ENCODE data around the gene SOCS6.
"Not testable (repeated sequence)": the region's sequence is repeated elsewhere in the genome, so short reads cannot be mapped to it uniquely, and the experiment has no call there.

The SOCS6 gene

DNA sequence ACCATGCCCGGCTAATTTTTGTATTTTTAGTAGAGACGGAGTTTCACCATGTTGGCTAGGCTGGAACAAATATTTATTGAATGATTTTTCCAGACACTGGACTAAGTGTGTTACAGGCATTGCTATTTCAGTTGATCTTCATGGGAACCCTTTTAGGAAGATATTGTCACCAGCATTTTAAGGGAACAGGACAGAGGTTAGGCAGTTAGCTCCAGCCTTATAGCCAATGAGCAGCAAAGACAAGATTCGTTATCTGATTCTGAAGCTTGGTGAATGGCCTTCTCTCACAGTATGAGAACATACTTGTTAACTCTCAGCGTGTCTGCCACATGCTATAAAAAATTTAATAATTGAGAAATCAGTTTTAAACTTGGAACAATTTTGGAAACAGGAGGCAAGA is 73.4 kb downstream of the SOCS6 start:
- DNase-seq, result no peak

DNA sequence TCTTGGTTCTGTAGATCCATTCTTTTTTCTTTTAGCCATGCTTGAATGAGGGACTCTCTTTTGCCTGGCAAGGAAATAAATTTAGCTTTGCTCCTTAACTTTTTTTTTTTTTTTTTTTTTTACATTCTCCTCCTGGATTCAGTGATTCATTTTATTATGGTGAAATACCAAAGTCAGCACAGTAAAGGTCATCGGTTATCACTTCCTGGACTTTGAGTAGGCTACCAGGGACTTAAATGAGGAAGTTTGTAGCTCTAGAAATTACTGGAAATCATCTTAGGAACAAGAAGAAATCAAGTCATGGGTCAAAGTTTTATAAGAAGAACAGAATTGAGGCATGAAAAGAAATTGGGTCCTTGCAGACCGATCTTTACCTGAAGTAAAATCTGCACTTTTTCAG is 75.0 kb downstream of the SOCS6 start:
- DNase-seq, result peak; percentile 41

DNA sequence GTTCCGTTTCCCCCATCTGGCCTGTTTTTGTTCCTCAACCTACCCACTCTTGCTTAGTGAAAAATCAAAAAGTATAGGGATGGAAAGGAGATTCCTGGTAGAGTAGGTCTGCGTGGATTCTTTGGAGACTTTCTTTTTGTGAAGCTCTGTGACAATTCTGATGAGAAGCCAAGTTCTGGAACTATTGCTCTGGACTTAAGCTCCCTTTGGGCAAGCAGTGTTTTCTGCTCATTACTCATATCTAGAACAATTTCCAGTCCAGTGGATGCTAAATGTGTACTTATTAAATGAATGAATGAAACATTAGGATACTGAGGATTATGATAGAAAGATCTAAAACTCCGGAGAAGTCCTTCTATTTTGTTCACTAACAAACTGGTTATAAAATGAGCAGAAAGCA is 76.5 kb downstream of the SOCS6 start:
- DNase-seq, result no peak

DNA sequence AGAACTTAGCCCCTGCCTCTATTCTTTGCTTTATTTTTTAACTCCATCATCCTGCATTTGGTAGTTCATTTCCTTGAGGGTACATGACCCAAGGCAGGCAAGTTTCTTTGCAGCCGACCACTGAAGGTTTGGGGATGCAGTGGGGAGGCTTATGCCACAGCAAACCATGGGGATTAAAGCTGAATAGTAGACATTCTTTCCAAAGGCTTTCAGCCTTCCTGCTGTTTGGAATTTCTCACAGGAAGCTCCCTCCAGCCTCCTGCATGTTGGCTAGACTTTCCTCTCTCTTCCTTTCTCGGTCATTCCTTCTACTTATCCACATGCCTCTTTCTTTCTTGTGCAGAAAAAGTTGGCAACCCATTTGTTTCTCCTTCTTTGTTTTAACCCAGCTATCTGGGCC is 77.3 kb downstream of the SOCS6 start:
- DNase-seq, result peak; percentile 74

DNA sequence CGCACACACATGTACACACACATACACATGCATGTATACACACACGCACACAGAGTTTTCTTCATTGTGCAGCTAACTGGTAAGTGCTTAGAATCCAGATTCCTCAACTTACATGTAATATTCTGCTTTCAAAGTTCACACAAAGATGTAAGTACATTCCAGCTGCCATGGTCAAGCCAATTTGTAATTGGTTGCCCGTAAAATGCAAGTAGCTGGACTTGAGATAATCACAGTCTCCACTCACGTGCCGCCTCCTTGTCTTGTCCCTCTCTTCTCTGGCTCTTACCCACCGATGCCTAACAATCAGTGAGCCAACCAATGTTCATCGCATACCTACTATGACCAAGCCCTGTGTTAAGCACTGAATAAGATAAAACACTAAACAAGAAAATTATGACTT is 77.8 kb downstream of the SOCS6 start:
- no peak for DNase-seq

DNA sequence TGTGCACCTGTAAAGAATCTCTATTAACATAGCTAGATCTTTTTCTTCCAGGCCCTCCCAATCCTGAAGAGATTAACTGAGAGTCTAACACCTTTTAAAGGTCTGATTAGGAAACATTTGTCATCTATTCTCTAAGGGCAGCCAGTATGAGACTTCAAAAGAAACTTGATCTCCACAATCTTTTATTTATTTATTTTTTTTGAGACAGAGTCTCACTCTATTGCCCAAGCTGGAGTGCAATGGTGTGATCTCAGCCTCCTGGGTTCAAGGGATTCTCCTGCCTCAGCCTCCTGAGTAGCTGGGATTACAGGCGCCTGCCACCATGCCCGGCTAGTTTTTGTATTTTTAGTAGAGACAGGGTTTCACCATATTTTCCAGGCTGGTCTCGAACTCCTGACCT is 78.5 kb downstream of the SOCS6 start:
- not testable (repeated sequence) for DNase-seq

DNA sequence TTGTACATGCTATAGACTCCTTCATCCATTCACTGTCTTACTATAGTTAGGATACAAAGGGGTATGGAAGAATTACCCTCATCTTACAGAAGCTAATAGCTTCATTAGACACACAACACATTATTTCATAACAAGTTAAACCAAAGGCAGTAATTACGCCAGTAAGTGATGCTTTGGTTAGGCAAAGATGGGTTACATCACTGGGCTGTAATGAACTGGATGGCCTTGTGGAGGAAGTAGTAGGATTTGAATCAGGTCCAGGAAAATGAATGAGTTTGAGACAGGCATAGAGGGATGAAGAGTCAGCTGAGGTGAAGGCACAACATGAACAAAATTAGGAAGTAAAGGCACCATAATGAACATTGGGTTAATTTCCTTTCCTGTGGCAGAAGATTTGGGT is 80.1 kb downstream of the SOCS6 start:
- DNase-seq, result no peak

DNA sequence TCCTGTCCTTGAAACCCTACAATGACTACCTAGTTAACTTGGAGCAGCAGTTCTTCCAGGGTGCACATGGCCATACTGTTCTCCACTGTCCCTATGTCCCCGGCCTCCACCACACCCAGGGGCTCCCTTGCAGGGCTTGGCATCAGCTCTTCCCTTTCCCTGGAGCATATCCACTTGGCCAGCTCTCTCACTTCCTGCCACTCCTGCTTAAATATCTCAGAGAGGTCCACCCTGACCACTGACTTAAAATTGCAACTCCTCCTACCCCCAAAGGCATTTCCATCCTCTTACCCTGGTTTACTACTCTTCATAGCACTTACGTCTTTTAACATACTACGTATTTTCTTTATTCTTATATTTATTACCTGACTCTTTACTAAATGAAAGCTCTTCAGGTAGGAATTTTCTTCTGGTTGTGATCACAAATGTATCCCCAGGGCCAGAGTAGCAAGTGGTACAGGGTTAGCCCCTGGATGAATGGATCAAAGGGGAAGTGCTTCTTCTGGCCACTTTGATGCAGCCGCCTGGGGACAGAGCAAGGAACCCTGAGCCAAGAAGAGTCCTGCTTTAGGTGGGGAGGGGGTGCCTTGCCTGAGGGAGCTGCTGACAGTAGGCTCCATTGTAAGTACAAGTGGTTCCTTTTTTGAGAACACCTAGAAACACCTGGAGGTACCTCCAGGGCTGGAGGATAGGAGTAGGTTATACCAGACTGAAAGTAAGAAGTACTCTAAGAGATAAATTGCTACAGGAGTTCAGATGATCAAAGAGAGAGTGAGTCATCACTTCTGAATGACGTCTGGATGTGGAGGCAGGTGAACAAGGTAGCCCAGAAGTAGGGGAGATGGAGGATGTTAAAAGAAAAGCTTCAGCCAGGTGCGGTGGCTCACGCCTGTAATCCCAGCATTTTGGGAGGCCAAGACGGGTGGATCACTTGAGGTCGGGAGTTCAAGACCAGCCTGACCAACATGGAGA is 82.2 kb downstream of the SOCS6 start:
- no peak for DNase-seq

DNA sequence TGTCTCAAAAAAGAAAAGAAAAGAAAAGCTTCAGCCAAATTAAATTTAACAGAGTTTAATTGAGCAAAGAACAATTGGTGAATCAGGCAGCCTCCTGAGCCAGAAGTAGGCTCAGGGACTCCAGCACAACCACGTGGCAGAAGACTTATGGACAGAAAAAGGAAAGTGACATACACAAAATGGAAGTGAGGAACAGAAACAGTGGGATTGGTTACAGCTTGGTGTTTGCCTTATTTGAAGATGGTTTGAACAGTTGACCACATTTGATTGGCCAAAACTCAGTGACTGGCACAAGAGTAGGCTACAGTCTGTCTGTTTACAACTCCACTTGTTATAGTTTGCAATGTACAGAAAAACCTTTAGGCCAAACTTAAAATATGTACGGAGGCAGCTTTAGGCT is 83.1 kb downstream of the SOCS6 start:
- no peak for DNase-seq

DNA sequence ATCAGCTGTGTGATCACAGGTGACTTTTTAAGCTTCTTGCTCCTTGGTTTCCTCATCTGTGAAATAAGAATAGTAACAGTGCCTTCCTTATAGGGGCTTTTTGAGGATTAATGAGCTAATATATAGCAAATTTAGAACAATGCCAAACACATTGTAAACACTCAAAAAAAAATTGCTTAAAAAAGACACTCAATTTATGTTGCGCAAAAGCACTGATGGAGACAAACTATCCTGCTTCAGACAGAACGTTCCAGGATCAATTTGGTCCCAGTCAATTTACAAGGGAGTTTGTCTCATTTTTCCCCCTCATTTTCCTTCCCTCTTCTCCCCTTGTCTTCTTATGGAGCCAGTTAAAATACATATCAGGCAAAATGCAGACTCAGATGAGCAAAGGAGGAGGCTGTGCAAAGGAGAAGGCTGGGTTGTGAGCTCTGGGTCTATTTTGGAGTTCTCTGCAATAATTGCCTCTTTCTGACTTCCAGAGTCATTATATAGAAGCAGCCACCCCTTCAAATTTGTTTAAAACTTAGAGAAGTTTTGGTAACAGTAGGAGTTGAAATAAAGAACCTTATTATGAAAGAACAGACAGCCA is 83.7 kb downstream of the SOCS6 start:
- no peak for DNase-seq

DNA sequence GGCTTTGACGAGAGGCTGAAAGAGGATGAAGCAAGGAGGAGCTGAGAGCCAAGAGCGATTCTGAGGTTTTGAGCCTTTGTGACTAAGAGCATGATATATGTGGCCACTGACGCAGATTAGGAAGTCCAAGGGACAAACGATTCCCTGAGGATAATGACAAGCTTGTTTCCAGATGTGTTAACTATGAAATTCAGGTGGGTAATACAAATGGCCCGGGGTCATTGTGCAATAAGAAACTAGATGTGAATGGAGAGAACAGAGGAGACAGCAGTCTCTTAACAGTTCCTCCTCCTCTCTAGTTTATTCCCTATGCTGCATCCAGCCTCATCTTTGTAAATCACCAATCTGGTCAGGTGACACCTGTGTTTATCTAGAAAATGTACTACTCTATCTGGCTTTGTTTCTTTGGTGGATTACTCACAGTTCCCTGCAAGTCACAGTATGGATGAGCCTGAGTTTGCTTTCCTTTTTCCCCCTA is 84.2 kb downstream of the SOCS6 start:
- DNase-seq, result peak; percentile 76

DNA sequence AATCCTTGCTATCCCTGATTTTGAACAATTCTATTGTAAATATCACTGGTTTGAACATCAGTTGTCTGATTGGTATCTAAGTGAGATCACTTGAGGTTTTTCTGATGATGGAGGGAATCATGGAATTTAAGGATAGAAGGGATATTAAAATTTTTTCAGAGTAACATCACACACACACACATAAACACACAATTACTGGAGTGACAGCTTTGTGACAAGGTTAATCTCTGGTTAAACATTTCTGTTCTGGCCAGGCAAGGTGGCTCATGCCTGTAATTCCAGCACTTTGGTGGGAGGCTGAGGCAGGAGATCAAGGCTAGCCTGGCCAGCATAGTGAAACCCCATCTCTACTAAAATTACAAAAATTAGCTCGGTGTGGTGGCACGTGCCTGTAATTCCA is 85.3 kb downstream of the SOCS6 start:
- no peak for DNase-seq

DNA sequence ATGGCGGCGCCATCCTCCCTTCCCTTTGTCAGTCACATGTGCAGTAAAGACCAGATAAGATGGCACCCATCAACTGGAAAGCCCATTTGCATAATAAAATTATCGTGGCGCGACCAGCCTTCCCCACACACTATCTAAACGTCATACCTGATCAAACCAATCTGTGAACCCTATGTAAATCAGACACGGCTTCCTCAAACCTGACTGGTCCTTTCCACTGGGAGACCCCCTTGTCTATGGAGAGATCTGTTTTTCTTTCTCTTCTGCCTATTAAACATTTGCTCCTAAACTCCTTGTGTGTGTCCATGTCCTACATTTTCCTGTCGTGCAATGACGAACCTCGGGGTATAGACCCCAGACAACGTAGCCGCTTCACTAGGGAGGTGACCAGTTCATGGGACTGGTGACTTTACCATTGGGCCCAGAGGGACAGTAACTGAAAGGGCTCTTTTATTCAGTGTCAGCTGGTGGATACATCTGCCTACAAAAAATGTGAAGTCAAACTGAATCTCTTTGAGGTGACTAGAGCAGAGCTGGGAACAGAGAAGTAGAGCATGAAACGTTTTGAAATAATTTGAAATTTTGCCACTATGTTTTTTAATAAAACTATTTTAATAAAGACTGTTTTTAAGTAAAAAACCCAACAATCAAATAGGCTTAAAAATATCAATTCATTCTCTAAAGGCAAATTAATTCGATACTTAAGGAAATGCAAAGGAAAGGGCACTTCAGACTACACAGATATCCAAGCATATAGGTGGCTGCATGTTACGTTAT is 87.5 kb downstream of the SOCS6 start:
- no peak for DNase-seq

DNA sequence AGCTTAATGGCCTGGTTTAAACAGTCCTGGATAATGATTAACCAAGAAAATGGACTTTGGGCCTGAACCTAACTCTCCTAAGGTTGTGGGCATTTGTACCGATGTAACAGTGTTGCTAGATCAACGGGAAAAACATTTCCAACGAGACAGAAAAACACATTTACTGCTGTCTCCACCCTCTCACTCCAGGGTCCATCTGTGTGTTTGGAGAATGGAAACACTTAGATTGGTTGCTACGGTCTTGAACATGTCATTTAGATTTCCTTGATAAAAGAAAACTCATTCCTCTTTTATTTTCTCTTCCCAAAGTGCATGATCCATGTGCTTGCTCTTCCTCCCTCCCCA is 88.0 kb downstream of the SOCS6 start:
- DNase-seq, result no peak

DNA sequence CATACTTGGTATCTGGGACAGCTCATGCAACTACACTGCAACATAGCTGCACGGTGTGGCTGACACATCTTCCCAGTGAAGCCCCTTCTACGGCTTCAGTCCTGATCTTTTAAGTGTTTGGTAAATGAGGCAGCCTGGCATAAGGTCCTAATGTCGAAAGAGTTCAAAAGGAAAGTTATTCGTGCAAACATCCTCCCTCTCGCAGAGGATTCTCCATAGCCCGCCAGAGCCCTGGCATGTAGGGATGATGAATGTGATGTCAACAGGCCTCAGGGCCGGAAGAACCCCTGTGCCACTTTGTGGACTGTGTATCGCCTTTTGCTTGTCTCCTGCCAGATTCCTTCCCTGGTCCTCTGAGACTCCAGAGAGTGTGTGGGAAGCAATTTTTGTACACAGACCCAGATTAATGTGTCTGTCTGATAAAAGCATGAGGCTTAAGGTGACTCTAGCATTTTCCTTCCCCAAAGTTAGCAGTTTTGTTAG is 88.5 kb downstream of the SOCS6 start:
- DNase-seq, result no peak

DNA sequence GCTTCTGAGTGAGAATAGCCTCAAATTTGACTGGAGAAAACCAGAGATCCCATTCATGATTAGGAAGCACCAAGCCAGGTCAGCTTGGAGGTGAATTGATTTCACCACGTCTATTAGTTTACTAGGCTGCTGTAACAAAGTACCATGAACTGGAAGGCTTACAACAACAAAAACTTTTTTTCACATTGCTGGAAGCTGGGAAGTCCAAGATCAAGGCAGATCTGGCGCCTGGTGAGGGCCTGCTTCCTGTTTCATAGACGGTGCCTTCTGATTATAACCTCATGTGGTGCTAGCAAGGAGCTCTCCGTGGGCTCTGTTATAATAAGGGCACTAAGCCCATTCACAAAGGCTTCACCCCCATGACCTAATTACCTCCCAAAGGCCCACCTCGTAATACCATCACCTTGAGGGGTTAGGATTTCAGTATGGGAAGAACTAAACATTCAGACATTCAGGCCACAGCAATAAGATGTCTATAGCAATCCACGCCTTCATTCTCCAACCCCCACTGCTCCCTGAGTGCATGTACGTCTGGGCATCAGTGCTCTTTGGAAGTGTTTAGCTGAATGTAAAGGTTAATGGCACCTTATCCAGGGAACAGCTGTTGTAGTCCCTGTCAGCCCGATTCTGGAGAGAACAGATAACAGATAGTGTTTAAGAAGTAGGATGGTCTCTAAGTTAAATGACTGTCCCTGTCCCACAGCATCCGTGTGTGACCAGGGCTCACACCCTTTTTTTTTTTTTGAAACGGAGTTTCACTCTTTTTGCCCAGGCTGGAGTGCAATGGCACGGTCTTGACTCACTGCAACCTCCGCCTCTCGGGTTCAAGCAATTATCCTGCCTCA is 89.2 kb downstream of the SOCS6 start:
- DNase-seq, result no peak
